Measurements from ENCODE around the gene MRNIP. TPM values are rescaled to one million over a fixed set of nuclear protein-coding genes. Genes with fewer than 3 reads are reported as not detected.
"Not testable (repeated sequence)": the region's sequence is repeated elsewhere in the genome, so short reads cannot be mapped to it uniquely, and the experiment has no call there.

The MRNIP gene
- total RNA-seq, 1 experiment from 2014 or later, result 31.1 TPM

DNA sequence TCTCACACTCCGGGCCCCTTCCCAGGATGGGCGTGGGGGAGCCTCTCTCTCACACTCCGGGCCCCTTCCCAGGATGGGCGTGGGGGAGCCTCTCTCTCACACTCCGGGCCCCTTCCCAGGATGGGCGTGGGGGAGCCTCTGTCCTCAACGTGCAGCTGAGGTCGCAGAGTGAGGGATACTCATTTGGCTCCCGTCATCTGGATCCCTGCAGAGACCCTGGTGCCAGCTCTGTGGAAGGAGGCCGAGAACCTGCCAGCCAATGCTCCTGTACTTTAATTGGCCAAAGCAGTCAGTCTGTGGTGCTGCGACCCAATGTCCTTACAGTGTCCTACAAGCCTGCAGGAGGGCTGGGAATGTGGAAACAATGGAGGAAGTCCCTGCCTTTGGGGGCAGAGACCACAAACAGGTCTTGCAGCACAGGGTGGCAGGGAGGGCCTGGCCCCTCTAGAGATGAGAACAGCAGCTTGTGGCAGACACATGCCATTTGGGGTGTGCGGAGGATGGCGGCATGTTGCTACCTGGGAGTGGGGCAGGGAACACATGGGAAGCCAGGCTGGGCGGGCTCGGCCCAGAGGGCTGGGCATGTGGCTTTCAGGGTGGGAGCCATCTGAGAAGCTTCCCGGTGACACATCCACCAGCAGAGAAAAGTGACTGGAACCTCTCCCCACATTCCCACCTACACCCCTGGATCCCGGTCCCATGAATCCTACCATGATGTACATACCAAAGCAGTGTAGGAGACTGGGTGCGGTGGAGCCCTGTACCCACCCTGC is 13.6 kb upstream of the MRNIP start:
- H3K56ac ChIP-seq (ENCODE audit: insufficient read length, low read depth, low read length), result no peak overlapping the region
- no peak overlapping the region for H3K9ac ChIP-seq (ENCODE audit: extremely low read depth, insufficient read length, low read length)
- Mint-ChIP-seq H3K27ac (no peak overlapping the region), H3K27me3 (ENCODE audit: low read depth) (peaks cover 1% of the 10 kb centered on the region; the same call in 1 of the 2 replicates), H3K36me3 (ENCODE audit: insufficient read depth in 1 of 3, low read depth in 3 of 3) (peaks cover 8 to 48% (median 43%) of the 10 kb centered on the region in 3 experiments; a peak in 6 of 7 replicates), H3K4me1 (peaks cover 6 to 17% of the 10 kb centered on the region in 2 experiments), H3K9me3 (no peaks in the 10 kb centered on the region), H3K4me3 (no peak overlapping the region)
- no peak overlapping the region for H2BK5ac ChIP-seq (ENCODE audit: insufficient read length, low read length)
- no peak overlapping the region for H4K91ac ChIP-seq (ENCODE audit: insufficient read length, low read depth, low read length)
- no peak for DNase-seq
- no peak overlapping the region for H2BK120ac ChIP-seq (ENCODE audit: low read depth, low read length, poor library complexity, severe bottlenecking)
- TF ChIP-seq, protein P1, sequence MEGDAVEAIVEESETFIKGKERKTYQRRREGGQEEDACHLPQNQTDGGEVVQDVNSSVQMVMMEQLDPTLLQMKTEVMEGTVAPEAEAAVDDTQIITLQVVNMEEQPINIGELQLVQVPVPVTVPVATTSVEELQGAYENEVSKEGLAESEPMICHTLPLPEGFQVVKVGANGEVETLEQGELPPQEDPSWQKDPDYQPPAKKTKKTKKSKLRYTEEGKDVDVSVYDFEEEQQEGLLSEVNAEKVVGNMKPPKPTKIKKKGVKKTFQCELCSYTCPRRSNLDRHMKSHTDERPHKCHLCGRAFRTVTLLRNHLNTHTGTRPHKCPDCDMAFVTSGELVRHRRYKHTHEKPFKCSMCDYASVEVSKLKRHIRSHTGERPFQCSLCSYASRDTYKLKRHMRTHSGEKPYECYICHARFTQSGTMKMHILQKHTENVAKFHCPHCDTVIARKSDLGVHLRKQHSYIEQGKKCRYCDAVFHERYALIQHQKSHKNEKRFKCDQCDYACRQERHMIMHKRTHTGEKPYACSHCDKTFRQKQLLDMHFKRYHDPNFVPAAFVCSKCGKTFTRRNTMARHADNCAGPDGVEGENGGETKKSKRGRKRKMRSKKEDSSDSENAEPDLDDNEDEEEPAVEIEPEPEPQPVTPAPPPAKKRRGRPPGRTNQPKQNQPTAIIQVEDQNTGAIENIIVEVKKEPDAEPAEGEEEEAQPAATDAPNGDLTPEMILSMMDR (conservative IDR thresholded peaks at IDR 0.05), result no peak
- no peaks in the 10 kb centered on the region for H3K4me1 ChIP-seq (ENCODE audit: insufficient read depth, low read length)
- H3K27ac ChIP-seq (ENCODE audit: insufficient read length, low read depth, low read length), result no peak overlapping the region
- H3K18ac ChIP-seq (ENCODE audit: insufficient read length, low read depth, low read length), result no peak overlapping the region
- no CpG with 5 or more reads among the region's 18 CpGs for WGBS (ENCODE audit: extremely low coverage, insufficient read length, low lambda C conversion rate)
- H3K79me1 ChIP-seq (ENCODE audit: insufficient read depth, low read depth, low read length, poor library complexity, severe bottlenecking), result no peaks in the 10 kb centered on the region
- no peak overlapping the region for H3T11ph ChIP-seq (ENCODE audit: low read length)
- H3K79me2 ChIP-seq (ENCODE audit: insufficient read depth, low read length), result no peaks in the 10 kb centered on the region
- H3K4ac ChIP-seq (ENCODE audit: low read depth, low read length), result no peak overlapping the region
- H3K9me3 ChIP-seq (ENCODE audit: control insufficient read depth, low read depth, low read length), result no peaks in the 10 kb centered on the region
- H2AK5ac ChIP-seq (ENCODE audit: insufficient read length, low read length), result no peak overlapping the region
- H4K20me1 ChIP-seq (ENCODE audit: control insufficient read depth, insufficient read depth, insufficient read length), result no peaks in the 10 kb centered on the region
- H4K5ac ChIP-seq (ENCODE audit: insufficient read length, low read depth, low read length), result no peak overlapping the region
- H3K4me2 ChIP-seq (ENCODE audit: insufficient read depth, insufficient read length, low read length), result no peak overlapping the region
- no peak overlapping the region for H2AFZ ChIP-seq (ENCODE audit: low read length)
- H2BK15ac ChIP-seq (ENCODE audit: low read depth, low read length), result no peak overlapping the region
- H3K23me2 ChIP-seq (ENCODE audit: insufficient read length, low read depth, low read length, poor library complexity, severe bottlenecking), result no peaks in the 10 kb centered on the region
- no peaks in the 10 kb centered on the region for H3K27me3 ChIP-seq (ENCODE audit: insufficient read depth, low read length)
- H2BK12ac ChIP-seq (ENCODE audit: insufficient read length, low read depth, low read length), result no peak overlapping the region
- no peak overlapping the region for H4K8ac ChIP-seq (replicated peaks; ENCODE audit: insufficient read length, low read depth, low read length)
- no peak overlapping the region for H3K23ac ChIP-seq (ENCODE audit: insufficient read length, low read depth, low read length)
- no peak overlapping the region for H3K14ac ChIP-seq (ENCODE audit: insufficient read depth, low read length)
- H2BK20ac ChIP-seq (ENCODE audit: low read depth, low read length, poor library complexity, severe bottlenecking), result no peak overlapping the region

DNA sequence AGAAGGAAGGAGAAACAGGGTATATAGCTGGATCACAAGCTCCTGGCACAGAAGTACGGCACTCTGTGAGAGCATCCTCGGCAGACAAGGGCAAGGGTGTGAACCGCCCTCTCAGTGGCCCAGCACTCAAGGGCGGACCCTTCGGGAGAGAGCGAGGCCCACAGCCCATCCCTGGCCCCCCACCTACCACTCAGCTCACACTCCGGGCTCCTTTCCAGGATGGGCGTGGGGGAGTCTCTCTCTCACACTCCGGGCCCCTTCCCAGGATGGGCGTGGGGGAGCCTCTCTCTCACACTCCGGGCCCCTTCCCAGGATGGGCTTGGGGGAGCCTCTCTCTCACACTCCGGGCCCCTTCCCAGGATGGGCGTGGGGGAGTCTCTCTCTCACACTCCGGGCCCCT is 12.9 kb upstream of the MRNIP start:
- not testable (repeated sequence) for H2BK15ac ChIP-seq (ENCODE audit: low read depth, low read length); H3K27ac Mint-ChIP-seq; H3K23me2 ChIP-seq (ENCODE audit: insufficient read length, low read depth, low read length, poor library complexity, severe bottlenecking); H3K27ac ChIP-seq (ENCODE audit: insufficient read length, low read depth, low read length); H3K27me3 Mint-ChIP-seq (ENCODE audit: low read depth); H3K79me1 ChIP-seq (ENCODE audit: insufficient read depth, low read depth, low read length, poor library complexity, severe bottlenecking); H3K23ac ChIP-seq (ENCODE audit: insufficient read length, low read depth, low read length); DNase-seq; H3K9ac ChIP-seq (ENCODE audit: extremely low read depth, insufficient read length, low read length); H3K79me2 ChIP-seq (ENCODE audit: insufficient read depth, low read length); H3K9me3 Mint-ChIP-seq; H3K4me2 ChIP-seq (ENCODE audit: insufficient read depth, insufficient read length, low read length); H3K18ac ChIP-seq (ENCODE audit: insufficient read length, low read depth, low read length); H2BK12ac ChIP-seq (ENCODE audit: insufficient read length, low read depth, low read length); H2AFZ ChIP-seq (ENCODE audit: low read length); H2BK120ac ChIP-seq (ENCODE audit: low read depth, low read length, poor library complexity, severe bottlenecking); H4K20me1 ChIP-seq (ENCODE audit: control insufficient read depth, insufficient read depth, insufficient read length); H3T11ph ChIP-seq (ENCODE audit: low read length); H4K8ac ChIP-seq (replicated peaks; ENCODE audit: insufficient read length, low read depth, low read length); H2BK5ac ChIP-seq (ENCODE audit: insufficient read length, low read length); H3K56ac ChIP-seq (ENCODE audit: insufficient read length, low read depth, low read length); H3K14ac ChIP-seq (ENCODE audit: insufficient read depth, low read length); H3K4ac ChIP-seq (ENCODE audit: low read depth, low read length); H2AK5ac ChIP-seq (ENCODE audit: insufficient read length, low read length); H4K91ac ChIP-seq (ENCODE audit: insufficient read length, low read depth, low read length); H3K27me3 ChIP-seq (ENCODE audit: insufficient read depth, low read length); H3K4me3 Mint-ChIP-seq; H2BK20ac ChIP-seq (ENCODE audit: low read depth, low read length, poor library complexity, severe bottlenecking); H4K5ac ChIP-seq (ENCODE audit: insufficient read length, low read depth, low read length); H3K4me1 ChIP-seq (ENCODE audit: insufficient read depth, low read length); H3K9me3 ChIP-seq (ENCODE audit: control insufficient read depth, low read depth, low read length)
- Mint-ChIP-seq H3K4me1 (peaks cover 9 to 23% of the 10 kb centered on the region in 2 experiments), H3K36me3 (ENCODE audit: insufficient read depth in 1 of 3, low read depth in 3 of 3) (peaks cover 8 to 45% (median 43%) of the 10 kb centered on the region in 3 experiments; a peak in 6 of 7 replicates)
- WGBS (ENCODE audit: extremely low coverage, insufficient read length, low lambda C conversion rate), result no CpG with 5 or more reads among the region's 14 CpGs

Measured in H9 (cell line).